ENCODE results near the gene FOXD4L1. TPM values are rescaled to one million over a fixed set of nuclear protein-coding genes. Genes with fewer than 3 reads are reported as not detected.
"Not testable (repeated sequence)": the region's sequence is repeated elsewhere in the genome, so short reads cannot be mapped to it uniquely, and the experiment has no call there.

The FOXD4L1 gene
- total RNA-seq = under 1 TPM in 2 of 6 experiments, not detected in 4; 0.11 to 0.14 TPM
- long read RNA-seq = 0 reads

- H3K27ac ChIP-seq; DNase-seq; H3K4me3 ChIP-seq; H3K4me1 ChIP-seq; intact Hi-C loops (cut with DNase I); H3K36me3 ChIP-seq; ATAC-seq; H3K9me3 ChIP-seq: not testable (repeated sequence)
- WGBS (ENCODE audit: insufficient coverage, low coverage, low lambda C conversion rate, missing lambda C conversion rate) = 36% methylated on average over 2 of the region's 4 CpGs
- H3K27me3 ChIP-seq = peaks cover 0 to 11% of the 10 kb centered on the region in 2 donors
Measured at GRCh38 chr2:113498365-113498764, at the start of gene FOXD4L1. Gene FOXD4L1, plus strand, starts transcription at chr2:113498665. Its CDS starts 592 bp downstream, at chr2:113499257.

GRCh38 chr2:113465770-113466169, 32.7 kb upstream of the FOXD4L1 start:
- H3K4me3 ChIP-seq; intact Hi-C loops (cut with DNase I); H3K4me1 ChIP-seq; H3K27me3 ChIP-seq; H3K9me3 ChIP-seq; H3K27ac ChIP-seq; DNase-seq; ATAC-seq; H3K36me3 ChIP-seq: not testable (repeated sequence)

GRCh38 chr2:113476688-113477368, 21.6 kb upstream of the FOXD4L1 start:
- H3K4me1 ChIP-seq; H3K4me3 ChIP-seq; H3K9me3 ChIP-seq; H3K27ac ChIP-seq; H3K27me3 ChIP-seq; ATAC-seq; intact Hi-C loops (cut with DNase I); H3K36me3 ChIP-seq; DNase-seq: not testable (repeated sequence)
- WGBS (ENCODE audit: insufficient coverage, low coverage, low lambda C conversion rate, missing lambda C conversion rate) = 70% methylated on average over 4 of the region's 24 CpGs

- H3K4me3 ChIP-seq; DNase-seq; H3K4me1 ChIP-seq; intact Hi-C loops (cut with DNase I); H3K27me3 ChIP-seq; H3K36me3 ChIP-seq; H3K27ac ChIP-seq; H3K9me3 ChIP-seq; ATAC-seq: not testable (repeated sequence)
- WGBS (ENCODE audit: insufficient coverage, low coverage, low lambda C conversion rate, missing lambda C conversion rate) = 96% methylated on average over 12 of the region's 13 CpGs
Measured at GRCh38 chr2:113496527-113496926, 1.9 kb upstream of the FOXD4L1 start.

GRCh38 chr2:113499019-113499885, 787 bp downstream of the FOXD4L1 start:
- H3K4me1 ChIP-seq; H3K27ac ChIP-seq; H3K9me3 ChIP-seq; H3K36me3 ChIP-seq; intact Hi-C loops (cut with DNase I); ATAC-seq; H3K4me3 ChIP-seq: not testable (repeated sequence)
- H3K27me3 ChIP-seq = peaks cover 0 to 12% of the 10 kb centered on the region in 2 donors
- peak in 1 of 3 donors; percentile 43 for DNase-seq
- 4% methylated on average over 20 of the region's 62 CpGs for WGBS (ENCODE audit: insufficient coverage, low coverage, low lambda C conversion rate, missing lambda C conversion rate)

- ATAC-seq; H3K4me3 ChIP-seq; intact Hi-C loops (cut with DNase I); H3K9me3 ChIP-seq; H3K4me1 ChIP-seq; H3K36me3 ChIP-seq; DNase-seq; H3K27ac ChIP-seq: not testable (repeated sequence)
- WGBS (ENCODE audit: insufficient coverage, low coverage, low lambda C conversion rate, missing lambda C conversion rate) = 5% methylated on average over 13 of the region's 56 CpGs
- peaks cover 0 to 12% of the 10 kb centered on the region in 2 donors for H3K27me3 ChIP-seq
Measured at GRCh38 chr2:113499886-113500722, 1.6 kb downstream of the FOXD4L1 start.

- H3K36me3 ChIP-seq; DNase-seq; H3K9me3 ChIP-seq; H3K27ac ChIP-seq; ATAC-seq; H3K4me1 ChIP-seq; intact Hi-C loops (cut with DNase I); H3K4me3 ChIP-seq: not testable (repeated sequence)
- 15% methylated on average over 6 of the region's 8 CpGs for WGBS (ENCODE audit: insufficient coverage, low coverage, low lambda C conversion rate, missing lambda C conversion rate)
- H3K27me3 ChIP-seq = peaks cover 0 to 12% of the 10 kb centered on the region in 2 donors
Measured at GRCh38 chr2:113500723-113501038, 2.2 kb downstream of the FOXD4L1 start.

GRCh38 chr2:113502216-113503093, 4.0 kb downstream of the FOXD4L1 start:
- H3K9me3 ChIP-seq; H3K27ac ChIP-seq; DNase-seq; intact Hi-C loops (cut with DNase I); H3K36me3 ChIP-seq; H3K4me1 ChIP-seq: not testable (repeated sequence)
- ATAC-seq = peak; percentile 11 to 49 (median 38)
- Histone ChIP-seq H3K27me3 (peaks cover 0 to 12% of the 10 kb centered on the region in 2 donors), H3K4me3 (peak overlapping the region in 2 of 3 donors; percentile 16 to 43)
- 3% methylated on average over 10 of the region's 73 CpGs for WGBS (ENCODE audit: insufficient coverage, low coverage, low lambda C conversion rate, missing lambda C conversion rate)

- H3K27ac ChIP-seq; H3K9me3 ChIP-seq; intact Hi-C loops (cut with DNase I); H3K4me1 ChIP-seq; H3K36me3 ChIP-seq: not testable (repeated sequence)
- Histone ChIP-seq H3K27me3 (peaks cover 0 to 12% of the 10 kb centered on the region in 2 donors), H3K4me3 (peak overlapping the region in 2 of 3 donors; percentile 16 to 43)
- ATAC-seq = peak; percentile 48 to 80 (median 78)
- peak in 2 of 3 donors; percentile 41 to 52 for DNase-seq
- WGBS (ENCODE audit: insufficient coverage, low coverage, low lambda C conversion rate, missing lambda C conversion rate) = 0% methylated on average over 10 of the region's 116 CpGs
Measured at GRCh38 chr2:113503094-113504042, 4.9 kb downstream of the FOXD4L1 start.

All from right lobe of liver (tissue), 6 donors.